DMS 273 treated with DMSO at 0.1 percent for 48 hours (cell line): ENCODE results near the gene LRRC59.

Experiments used
- DNase-seq: peaks from one replicate; lab custom pipeline; 2025; lab: John Stamatoyannopoulos, UW

The LRRC59 gene

GRCh38 chr17:50386510-50386909 is 10.8 kb downstream of the LRRC59 start:
- no peak for DNase-seq

GRCh38 chr17:50382931-50383330 is 14.4 kb downstream of the LRRC59 start:
- DNase-seq, result no peak

- no peak for DNase-seq
Measured at GRCh38 chr17:50381920-50382319, 15.4 kb downstream of the LRRC59 start.

- no peak for DNase-seq
Measured at GRCh38 chr17:50381260-50381815, 16.0 kb downstream of the LRRC59 start.

GRCh38 chr17:50380369-50381259 is 16.7 kb downstream of the LRRC59 start:
- no peak for DNase-seq

- DNase-seq, result no peak
Measured at GRCh38 chr17:50379351-50380132, 17.8 kb downstream of the LRRC59 start.

GRCh38 chr17:50375858-50376538 is 21.3 kb downstream of the LRRC59 start:
- peak; percentile 88 for DNase-seq

- DNase-seq, result no peak
Measured at GRCh38 chr17:50373705-50374104, 23.6 kb downstream of the LRRC59 start.

- peak; percentile 85 for DNase-seq
Measured at GRCh38 chr17:50372758-50373556, 24.4 kb downstream of the LRRC59 start, which contains the start of the genes EME1 and MRPL27. Gene EME1 (plus strand): TSS chr17:50373229. CDS start chr17:50375209, 1,980 bp downstream. Gene MRPL27 (minus strand): TSS chr17:50373184. CDS start chr17:50373170, 14 bp downstream.

GRCh38 chr17:50372222-50372757 is 25.0 kb downstream of the LRRC59 start:
- DNase-seq, result no peak

GRCh38 chr17:50371526-50371925 is 25.8 kb downstream of the LRRC59 start:
- DNase-seq, result no peak

GRCh38 chr17:50370052-50370451 is 27.3 kb downstream of the LRRC59 start:
- DNase-seq, result no peak

GRCh38 chr17:50367401-50367800 is 29.9 kb downstream of the LRRC59 start:
- DNase-seq, result no peak

GRCh38 chr17:50365649-50366393 is 31.5 kb downstream of the LRRC59 start:
- no peak for DNase-seq

GRCh38 chr17:50365165-50365564 is 32.2 kb downstream of the LRRC59 start:
- DNase-seq, result no peak

- peak; percentile 24 for DNase-seq
Measured at GRCh38 chr17:50364715-50365114, 32.6 kb downstream of the LRRC59 start.

- DNase-seq, result no peak
Measured at GRCh38 chr17:50364061-50364458, 33.3 kb downstream of the LRRC59 start.

- DNase-seq, result peak; percentile 49
Measured at GRCh38 chr17:50363217-50364060, 33.9 kb downstream of the LRRC59 start.

GRCh38 chr17:50362661-50363060 is 34.7 kb downstream of the LRRC59 start:
- DNase-seq, result no peak
